GM18858 (cell line): ENCODE measurements around the gene CLMN.

Source experiments
- ATAC-seq: cut with Tn5 transposase; IDR thresholded peaks from one replicate; pipeline ENCODE4 v1.9.1; 2021; ENCODE audit not compliant: unreplicated experiment

Gene CLMN

DNA sequence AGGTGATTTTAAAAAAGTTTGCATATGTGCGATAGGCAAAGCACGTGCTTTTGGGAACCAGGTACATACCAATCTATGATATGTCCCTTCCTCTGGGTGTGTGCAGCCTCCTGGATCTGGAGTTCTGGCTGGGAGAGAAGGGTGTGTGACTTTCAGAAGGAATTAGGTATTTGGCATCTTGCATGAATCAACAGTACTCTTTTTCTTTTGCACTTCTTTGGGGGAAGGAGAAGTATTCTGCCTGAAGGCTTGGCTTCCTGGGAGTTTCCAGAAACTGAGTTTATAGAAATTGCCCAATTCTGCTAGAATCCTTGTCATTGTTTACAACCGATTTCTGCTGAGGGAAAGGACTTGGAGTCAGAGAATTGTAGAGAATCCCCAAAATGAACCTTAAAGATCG lies 2.9 kb upstream of the CLMN start:
- no peak for ATAC-seq

- ATAC-seq = no peak
Observed at GRCh38 chr14:95321693-95322455, 2.2 kb upstream of the CLMN start.

DNA sequence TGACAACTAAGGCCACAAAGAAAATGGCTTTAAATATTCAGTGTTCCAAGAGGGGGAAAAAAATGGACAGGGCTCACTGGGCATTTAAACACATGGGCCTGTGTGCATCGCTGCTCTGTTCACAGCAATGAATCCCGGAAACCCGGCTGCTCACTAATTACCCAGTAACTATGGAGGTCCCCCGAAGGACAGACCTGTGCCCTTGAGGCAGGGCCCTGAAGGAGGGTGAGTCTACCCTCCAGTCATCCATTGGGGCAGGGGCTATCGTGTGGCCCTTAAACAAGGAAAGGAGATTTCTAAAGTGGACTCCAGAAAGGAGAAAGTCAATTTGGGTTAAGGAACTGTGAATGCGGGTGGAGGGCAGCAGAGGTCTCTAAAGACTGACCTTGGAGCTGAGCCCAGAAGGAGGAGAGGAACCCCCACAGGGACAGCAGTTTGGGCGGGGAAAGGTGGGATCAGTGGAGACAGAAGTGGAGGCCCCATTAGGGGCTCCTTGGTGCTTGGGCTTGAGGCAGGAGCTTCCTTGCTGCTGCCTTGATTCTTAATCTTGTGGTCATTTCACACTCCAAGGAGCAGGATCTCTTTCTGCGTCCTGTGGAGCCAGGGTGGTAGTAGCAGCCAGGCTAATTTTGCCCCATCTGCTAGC lies 1.4 kb upstream of the CLMN start:
- no peak for ATAC-seq

GRCh38 chr14:95320078-95320895 lies 579 bp upstream of the CLMN start:
- ATAC-seq = no peak

GRCh38 chr14:95318399-95319311 lies 1.1 kb downstream of the CLMN start:
- no peak for ATAC-seq

DNA sequence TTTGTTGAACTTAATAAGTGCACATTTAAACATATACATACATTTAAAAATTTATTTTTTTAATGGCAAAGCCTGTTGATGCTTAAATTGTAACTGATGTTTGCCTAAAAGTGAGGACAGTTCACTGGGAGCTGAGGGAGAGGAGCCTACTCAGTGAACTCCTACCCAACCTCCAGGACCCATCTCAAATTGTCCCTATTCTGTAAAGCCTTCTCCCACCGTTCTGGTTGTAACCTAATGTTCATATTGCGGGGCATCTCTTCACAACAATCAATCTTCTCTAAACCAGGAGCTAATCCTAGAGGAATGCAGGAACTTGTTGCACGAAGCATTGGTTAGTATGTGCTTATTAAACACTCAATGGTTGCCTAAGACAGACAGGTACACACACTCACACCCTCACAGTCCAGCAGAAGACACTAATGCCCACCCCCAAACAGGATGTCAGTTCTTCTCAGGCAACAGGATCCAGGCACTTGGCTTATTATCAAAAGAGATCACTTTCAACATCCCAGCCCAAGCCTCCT lies 1.8 kb downstream of the CLMN start:
- ATAC-seq = no peak

DNA sequence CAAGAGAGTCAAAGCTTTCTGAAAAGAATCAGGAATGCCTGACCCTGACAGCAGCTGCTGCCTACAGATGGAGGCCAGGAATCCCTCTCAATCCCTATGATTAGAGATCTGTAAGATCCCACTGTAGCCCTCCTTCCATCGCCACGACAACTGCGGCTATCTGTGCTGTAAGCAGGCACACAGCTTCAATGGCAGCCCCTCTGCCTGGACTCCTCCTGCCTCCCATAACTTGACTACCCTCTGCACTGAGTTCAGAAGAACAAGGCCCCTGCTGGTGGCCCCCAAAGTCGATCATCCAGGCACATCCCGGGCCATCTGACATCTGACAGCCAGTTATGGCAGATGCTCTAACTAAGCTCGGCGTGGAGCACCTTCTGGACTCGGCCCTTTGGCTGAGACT lies 2.9 kb downstream of the CLMN start:
- no peak for ATAC-seq

GRCh38 chr14:95315579-95315978 lies 4.1 kb downstream of the CLMN start:
- ATAC-seq = no peak

- no peak for ATAC-seq
Observed at GRCh38 chr14:95315156-95315555, 4.6 kb downstream of the CLMN start.

DNA sequence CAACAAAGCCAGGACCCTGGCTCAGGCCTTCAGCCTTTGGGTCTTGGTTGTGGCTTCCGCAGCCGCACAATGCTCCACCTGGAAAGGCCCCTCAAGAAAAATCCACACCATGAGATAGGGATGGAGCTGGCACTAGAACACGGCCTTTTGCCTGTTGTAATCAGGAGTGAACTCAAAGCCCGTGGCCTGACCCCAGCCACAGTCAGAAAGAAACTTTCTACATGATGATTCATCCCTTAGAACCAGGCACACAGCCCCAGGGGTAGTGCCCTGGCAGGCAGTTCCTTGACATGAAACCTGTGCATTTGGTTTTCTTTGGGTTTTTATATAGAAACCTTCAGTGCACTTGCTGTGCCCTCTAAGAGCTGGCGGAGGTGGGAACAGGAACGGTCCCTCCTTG lies 5.1 kb downstream of the CLMN start:
- peak; percentile 82 for ATAC-seq

GRCh38 chr14:95313707-95314106 lies 6.0 kb downstream of the CLMN start:
- ATAC-seq = no peak

- ATAC-seq = no peak
Observed at GRCh38 chr14:95313190-95313589, 6.5 kb downstream of the CLMN start.

DNA sequence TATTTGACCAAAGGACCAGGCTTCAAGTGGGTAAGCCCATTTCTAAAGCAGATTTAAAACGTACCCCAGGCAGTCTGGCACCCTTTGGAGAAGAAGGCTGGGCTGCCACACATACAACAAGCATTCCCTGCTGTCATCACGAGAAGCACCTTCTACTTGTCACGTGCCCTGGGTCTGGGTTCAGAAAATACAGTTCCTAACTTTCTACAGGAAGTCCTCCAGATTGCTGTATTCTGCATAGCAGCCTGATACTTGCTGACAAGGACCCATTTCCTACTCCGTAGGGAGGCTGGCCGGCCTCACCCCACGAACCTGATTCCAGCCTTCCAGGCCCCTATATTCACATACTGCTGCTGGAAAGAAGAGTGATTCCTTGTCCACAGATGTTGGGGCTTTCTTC lies 7.4 kb downstream of the CLMN start:
- no peak for ATAC-seq

DNA sequence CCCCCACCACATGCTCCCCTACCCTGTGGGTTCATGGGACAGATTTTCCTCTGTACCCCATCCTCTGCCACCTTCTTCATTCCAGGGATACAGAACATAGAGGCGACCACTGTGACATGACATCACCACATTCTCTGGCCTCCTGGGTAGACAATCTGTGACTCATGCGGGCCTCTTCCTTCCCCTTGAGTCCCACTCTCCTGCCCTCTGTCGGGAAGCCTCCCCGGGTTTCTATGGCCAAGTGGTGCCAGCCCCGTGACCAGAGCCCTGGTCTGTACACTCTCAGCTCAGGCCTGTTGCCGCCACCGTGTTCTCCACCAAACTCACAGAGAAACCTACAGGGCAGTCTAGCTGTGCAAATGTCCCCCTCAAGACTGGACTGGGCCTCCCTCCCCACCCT lies 8.0 kb downstream of the CLMN start:
- ATAC-seq = no peak

- no peak for ATAC-seq
Observed at GRCh38 chr14:95310635-95311380, 8.9 kb downstream of the CLMN start.

DNA sequence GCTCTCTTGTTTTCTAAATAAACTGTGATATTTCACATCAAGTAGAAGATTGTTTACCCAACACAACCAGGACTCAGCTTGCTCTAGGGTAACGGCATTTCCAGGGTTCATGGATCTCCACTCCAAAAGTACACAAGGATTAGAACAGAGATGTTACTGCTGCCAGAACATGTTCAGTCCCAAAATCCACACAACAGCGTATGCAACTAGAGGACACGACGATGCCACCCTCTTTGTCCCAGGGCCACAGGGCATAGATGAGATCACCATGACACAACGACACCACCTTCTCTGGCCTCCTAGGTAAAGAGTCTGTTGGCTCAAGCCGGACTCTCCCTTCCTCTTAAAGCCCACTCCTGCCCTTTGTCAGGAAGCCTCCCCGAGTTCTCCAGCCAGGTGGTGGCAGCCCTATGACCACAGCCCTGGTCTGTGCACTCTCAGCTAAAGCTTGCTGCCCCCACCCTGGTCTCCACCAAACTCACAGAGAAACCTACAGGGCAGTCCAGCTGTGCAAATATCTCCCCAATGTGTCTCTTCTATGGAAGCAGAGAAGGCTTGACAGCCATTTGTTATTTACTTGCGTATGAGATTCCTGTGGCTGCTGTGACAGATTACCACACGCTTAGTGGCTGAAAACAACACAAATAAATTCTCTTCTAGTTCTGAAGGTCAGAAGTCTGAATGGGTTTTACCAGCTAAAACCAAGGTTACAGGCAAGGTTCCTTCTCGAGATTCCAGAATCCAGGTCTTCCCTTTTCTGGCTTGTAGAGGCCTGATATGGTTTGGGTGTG lies 10.3 kb downstream of the CLMN start:
- no peak for ATAC-seq

DNA sequence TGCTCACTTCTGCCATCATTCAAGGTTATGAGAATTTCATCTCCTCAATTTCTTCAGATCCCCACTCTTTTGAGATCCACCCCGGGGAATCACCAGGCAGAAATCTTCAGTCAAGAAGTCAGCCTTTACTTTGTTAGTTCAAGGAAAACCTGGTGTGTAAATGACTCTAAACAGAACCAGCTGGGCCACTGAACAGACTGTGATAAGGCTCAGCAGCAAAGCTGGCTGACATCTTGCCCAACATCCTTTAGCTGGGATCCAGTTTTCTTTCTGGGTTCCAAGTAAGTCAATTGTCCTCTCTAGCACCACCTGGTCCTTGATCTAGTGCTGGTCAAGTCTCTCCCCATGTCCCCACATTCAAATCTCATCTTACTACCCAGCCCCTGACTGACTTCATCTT lies 11.6 kb downstream of the CLMN start:
- no peak for ATAC-seq

DNA sequence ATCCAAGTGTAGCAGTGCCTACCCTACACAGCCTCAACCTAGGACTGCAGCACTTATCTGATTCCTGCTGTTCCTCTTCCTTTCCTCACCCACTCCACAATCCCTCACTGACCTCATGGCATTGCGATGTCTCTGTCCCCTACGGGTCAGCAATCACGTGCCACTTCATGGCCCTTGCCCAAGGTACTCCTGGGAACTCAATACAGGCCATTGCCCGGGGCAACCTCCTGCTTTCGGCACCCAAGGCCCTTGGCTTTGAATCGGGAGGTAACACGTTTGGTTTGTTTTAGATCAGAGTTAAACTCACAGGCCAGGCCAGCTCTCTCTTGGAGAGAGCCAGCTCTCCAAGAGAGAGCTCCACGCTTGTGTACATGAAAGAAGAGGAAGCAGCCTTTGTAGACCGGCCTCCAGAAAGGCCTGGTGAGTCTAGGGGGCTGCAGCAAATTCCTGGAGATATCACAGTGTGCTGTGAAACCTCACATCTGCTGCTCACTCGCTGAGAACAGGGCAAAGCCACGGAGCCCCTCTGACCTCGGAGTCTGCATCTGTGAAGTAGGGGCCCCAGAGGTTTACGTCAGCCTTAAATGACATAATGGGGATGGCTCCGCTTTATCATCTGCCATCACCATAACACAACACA lies 12.2 kb downstream of the CLMN start:
- ATAC-seq = no peak

DNA sequence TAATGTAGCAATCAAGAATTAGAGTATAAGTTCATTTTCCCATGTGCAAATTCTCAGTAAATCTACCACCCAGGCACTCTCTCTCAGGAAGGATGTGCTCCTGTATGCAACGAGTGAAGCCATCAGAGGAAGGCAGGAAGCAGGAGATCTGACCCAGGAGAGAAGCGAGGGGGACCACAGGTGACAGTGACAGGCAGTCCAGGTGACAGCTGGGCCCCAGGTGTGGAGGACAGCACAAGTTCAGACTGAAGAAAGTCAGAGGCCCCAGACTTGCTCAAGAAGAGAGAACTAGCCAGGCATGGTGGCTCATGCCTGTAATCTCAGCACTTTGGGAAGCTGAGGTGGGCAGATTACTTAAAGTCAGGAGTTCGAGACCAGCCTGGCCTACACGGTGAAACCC lies 13.8 kb downstream of the CLMN start:
- no peak for ATAC-seq
